K562 (cell line): ENCODE measurements around the gene LRMDA. TPM values are rescaled to one million over a fixed set of nuclear protein-coding genes. Genes with fewer than 3 reads are reported as not detected.

Source experiments
- ATAC-seq: fragments of 200-7000 bp; cut with Tn5 transposase; 3 replicates; pipeline ENCODE4 v1.9.1; 2020; ENCODE audit warnings: moderate library complexity
- BruUV-seq: library from RNA; stranded (reverse); fragments of 400-500 nt; replicated peaks from 2 replicates; lab custom pipeline; 2021; lab: Mats Ljungman, UMichigan
- CTCF ChIA-PET: fragments of 300-600 bp; formaldehyde crosslinking; extraction: SDS; loops from one replicate; lab custom pipeline; 2021; ENCODE audit warnings: low intra/inter-chr PET ratio; lab: Yijun Ruan, JAX
- POLR2A ChIA-PET: fragments of 300-600, 350-650 bp; sonication (Branson Sonifier 250); formaldehyde crosslinking; extraction: SDS; loops from one replicate; lab custom pipeline; 2021; ENCODE audit warnings: antibody characterized with exemption, inconsistent platforms; lab: Yijun Ruan, JAX
- DNase-seq, 4 experiments: peaks; one replicate each; pipeline versions ENCODE4 v3.0.0 to v3.0.0-alpha.2; 2011 to 2018; ENCODE audit warnings: low spot score in 3 of 4, mixed read lengths in 3 of 4; ENCODE audit errors: extremely low read depth in 1 of 4
- FAIRE-seq: peaks from 2 replicates; lab custom pipeline; 2011; peaks lifted over from hg19 to GRCh38; lab: Jason Lieb, UNC
- H2AFZ ChIP-seq: 2 replicates; pipeline ENCODE4 v1.6.0; 2011; ENCODE audit warnings: low read depth, low read length, control low read depth, inconsistent platforms
- H3K27ac ChIP-seq: fragments of 200-600 bp; 3 replicates; pipeline ENCODE4 v1.8.0; 2011; ENCODE audit warnings: low read depth, mild to moderate bottlenecking, control low read depth, inconsistent platforms, low read length, moderate library complexity, mixed read lengths; ENCODE audit errors: extremely low read depth
- H3K27me3 ChIP-seq, 2 experiments: fragments of 300-600 bp in 1 of 2; 2 replicates in 1 of 2; 3 replicates in 1 of 2; pipeline versions ENCODE4 v1.6.0 to v1.8.0; 2011; ENCODE audit warnings: inconsistent platforms in 2 of 2, low read length in 2 of 2, mild to moderate bottlenecking in 1 of 2, mixed read lengths in 1 of 2, moderate library complexity in 1 of 2; ENCODE audit not compliant: control insufficient read depth in 2 of 2, insufficient read depth in 2 of 2
- H3K36me3 ChIP-seq: fragments of 300-600 bp; 3 replicates; pipeline ENCODE4 v1.8.0; 2011; ENCODE audit warnings: mild to moderate bottlenecking, low read length, inconsistent platforms; ENCODE audit not compliant: control insufficient read depth, insufficient read depth
- H3K4me1 ChIP-seq, 2 experiments: fragments of 200-600 bp in 1 of 2; replicated peaks in 1 of 2; 2 replicates in 1 of 2; 3 replicates in 1 of 2; pipeline versions ENCODE4 v1.5.1 to v1.8.0; 2011; ENCODE audit warnings: inconsistent platforms in 2 of 2, low read length in 2 of 2, mild to moderate bottlenecking in 1 of 2, mixed read lengths in 1 of 2, moderate library complexity in 1 of 2; ENCODE audit not compliant: control insufficient read depth in 2 of 2, insufficient read depth in 2 of 2
- H3K4me2 ChIP-seq: 2 replicates; pipeline ENCODE4 v1.6.1; 2011; ENCODE audit warnings: low read length, control low read depth, inconsistent platforms, mixed read lengths; ENCODE audit not compliant: insufficient read depth
- H3K4me3 ChIP-seq: fragments of 200-600 bp; sonication (generic), shearing (Covaris generic); 2 replicates; pipeline ENCODE4 v1.5.1; 2016; ENCODE audit warnings: control low read depth, inconsistent platforms
- H3K79me2 ChIP-seq: fragments of 200-600 bp; 3 replicates; pipeline ENCODE4 v1.8.0; 2011; ENCODE audit warnings: low read length, inconsistent platforms; ENCODE audit not compliant: control insufficient read depth, insufficient read depth
- H3K9ac ChIP-seq, 2 experiments: 2 replicates each; pipeline versions ENCODE4 v1.6.0 to v1.6.1; 2011; ENCODE audit warnings: low read depth in 2 of 2, low read length in 2 of 2, control low read depth in 1 of 2, inconsistent platforms in 1 of 2, mild to moderate bottlenecking in 1 of 2, mixed read lengths in 1 of 2; ENCODE audit not compliant: insufficient read depth in 1 of 2
- H3K9me1 ChIP-seq: one replicate; pipeline ENCODE4 v1.6.0; 2011; ENCODE audit warnings: inconsistent platforms, mild to moderate bottlenecking, low read length, moderate library complexity; ENCODE audit not compliant: control insufficient read depth, insufficient read depth
- H3K9me3 ChIP-seq: replicated peaks from 2 replicates; pipeline ENCODE4 v1.5.1; 2011; ENCODE audit warnings: low read depth, low read length, inconsistent platforms; ENCODE audit not compliant: control insufficient read depth, insufficient read depth
- H4K20me1 ChIP-seq: replicated peaks from 2 replicates; pipeline ENCODE4 v1.6.1; 2011; ENCODE audit warnings: low read length, inconsistent platforms, mixed read lengths; ENCODE audit not compliant: control insufficient read depth, insufficient read depth
- POLR3A ChIP-seq: IDR thresholded peaks from 2 replicates; pipeline ENCODE4 v1.6.1; 2011; ENCODE audit warnings: borderline replicate concordance, mild to moderate bottlenecking, moderate library complexity; ENCODE audit not compliant: insufficient read length, insufficient read depth; ENCODE audit errors: extremely low read depth
- RBM25 ChIP-seq: fragments of 200-400 bp; formaldehyde crosslinking; IDR thresholded peaks from 2 replicates; pipeline ENCODE4 v1.6.1; 2018; ENCODE audit warnings: low read length, low read depth, moderate library complexity; ENCODE audit not compliant: severe bottlenecking
- ZFP36 ChIP-seq: fragments of 150-350 bp; IDR thresholded peaks from 2 replicates; pipeline ENCODE4 v1.6.1; 2018; ENCODE audit warnings: low read length, low read depth; ENCODE audit not compliant: partially characterized antibody
- ZNF274 ChIP-seq: IDR thresholded peaks from 2 replicates; pipeline ENCODE4 v1.6.1; 2011; ENCODE audit warnings: low read depth, mild to moderate bottlenecking, low read length, moderate library complexity, borderline replicate concordance
- WGBS: fragments of 100-300 bp; shearing (Covaris generic); methylation state at CpG from one replicate; pipeline ENCODE4 v1.1.6; 2016; ENCODE audit warnings: low coverage, mixed read lengths; ENCODE audit not compliant: insufficient coverage; ENCODE audit errors: missing lambda C conversion rate; 5-methylcytosine and 5-hydroxymethylcytosine counted together
- in situ Hi-C: fragments of 300-500 bp; cut with MboI; formaldehyde crosslinking; loops from 4 replicates; pipeline ENCODE4 v1.15.0; 2018; ENCODE audit warnings: inconsistent platforms, mixed read lengths
- intact Hi-C: fragments of 100-400 bp; cut with micrococcal nuclease; formaldehyde crosslinking; loops from 2 replicates; pipeline ENCODE4 v1.14.2; 2022
- polyA plus RNA-seq, 8 experiments: library from polyadenylated mRNA; depleted of rRNA in 4 of 8; stranded (reverse) in 5 of 8; unstranded in 3 of 8; fragments of >200 nt; fragmentation: Nextera tagmentation in 2 of 8; fragmentation: Illumina TruSeq in 1 of 8; extraction: Ambion mirVana in 2 of 8; extraction: Trizol in 1 of 8; gene quantifications; 2 replicates each; pipeline versions ENCODE4 v1.2.1 to v1.2.3, GENCODE V29; 2011 to 2014; ENCODE audit warnings: inconsistent platforms in 1 of 8, missing spikeins in 1 of 8
- total RNA-seq, 7 experiments: library from RNA; depleted of rRNA in 6 of 7; stranded (reverse); fragments of >200 nt in 6 of 7; fragmentation: Illumina TruSeq in 2 of 7; extraction: Trizol in 2 of 7; gene quantifications; 2 replicates each; pipeline versions ENCODE4 v1.2.1 to v1.2.3, GENCODE V29; 2011 to 2021; ENCODE audit warnings: low replicate concordance in 1 of 7

The LRMDA gene
- total and polyA plus RNA-seq, 9 of the 15 experiments (the other 6 are each of a cell fraction or from before 2014, with no cell fraction given): 0.25 TPM; not detected in 8

DNA sequence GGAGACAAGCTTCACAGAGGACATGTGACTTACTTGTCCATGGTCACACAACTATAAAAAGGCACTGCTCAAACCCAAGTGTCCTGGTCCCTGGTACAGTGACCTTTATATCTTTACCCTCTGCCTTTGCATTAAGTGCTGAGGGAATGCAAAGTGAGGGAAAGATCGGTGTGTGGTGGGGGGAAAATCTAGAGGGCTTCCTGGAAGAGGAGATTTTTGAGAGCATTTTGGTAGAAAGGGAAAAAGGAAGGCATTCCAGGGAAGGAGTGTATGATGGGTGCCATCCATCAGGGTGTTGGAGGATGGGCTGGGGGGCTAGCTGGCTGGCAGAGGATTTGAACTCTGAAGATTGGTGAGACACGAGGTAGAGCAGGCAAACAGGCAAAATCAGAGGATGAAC, 39.2 kb upstream of the LRMDA start:
- Histone ChIP-seq H3K4me1 (peaks cover 0 to 20% of the 10 kb centered on the region in 2 experiments; a peak in 3 of 5 replicates), H3K9me1 (no peaks in the 10 kb centered on the region), H3K9me3 (no peaks in the 10 kb centered on the region), H3K4me3 (no peak overlapping the region), H3K27me3 (peaks cover 7 to 33% of the 10 kb centered on the region in 2 experiments; a peak in 4 of 5 replicates), H3K4me2 (no peak overlapping the region), H3K9ac (no peak overlapping the region), H2AFZ (no peak overlapping the region), H3K36me3 (no peaks in the 10 kb centered on the region), H3K27ac (no peak overlapping the region), H3K79me2 (no peaks in the 10 kb centered on the region), H4K20me1 (no peaks in the 10 kb centered on the region)
- ChIA-PET POLR2A (interaction anchor here (0.7 kb wide), 2 partner anchors 31 to 1679 kb away, joined by 3 read pairs; no protein-coding TSS in a partner anchor), CTCF (no interaction called here)
- ATAC-seq: no peak
- intact Hi-C loops (loop anchor here (10.0 kb wide), 1 partner anchor 1153 kb away; no protein-coding TSS in a partner anchor), in situ Hi-C loops (no loop called here)
- DNase-seq: no peak
- BruUV-seq: no TSS peak
- FAIRE-seq: no peak
- 0% methylated on average over 2 of the region's 2 CpGs for whole genome bisulfite sequencing
- TF ChIP-seq POLR3A: no peak
- TF ChIP-seq ZFP36: peak; percentile 62

DNA sequence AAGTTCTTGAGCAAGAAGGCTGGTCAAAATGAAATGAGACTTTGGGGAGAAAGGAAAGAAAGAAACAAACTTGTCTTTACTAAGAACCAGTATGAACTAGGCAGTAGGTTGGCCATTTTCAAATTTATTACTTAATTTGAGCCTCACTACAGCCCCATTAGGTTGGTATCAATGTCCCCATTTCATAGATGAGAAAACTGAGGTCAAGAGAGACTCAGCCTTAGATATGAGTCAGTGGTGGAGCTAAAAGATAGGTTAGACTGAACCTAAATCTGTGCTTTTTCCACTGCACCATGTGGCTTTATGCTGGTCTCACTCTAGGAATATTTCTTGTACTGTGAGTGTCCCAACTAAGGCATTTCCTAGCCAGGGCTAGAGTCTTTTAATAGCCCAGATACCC, 38.7 kb upstream of the LRMDA start:
- DNase-seq: no peak
- no peaks in the 10 kb centered on the region for H3K9me1 ChIP-seq
- H3K27ac ChIP-seq: no peak overlapping the region
- ChIA-PET POLR2A (interaction anchor here (0.7 kb wide), 2 partner anchors 32 to 1678 kb away, joined by 3 read pairs; no protein-coding TSS in a partner anchor), CTCF (no interaction called here)
- ATAC-seq: no peak
- H3K9ac ChIP-seq: no peak overlapping the region
- H3K4me2 ChIP-seq: no peak overlapping the region
- no peak overlapping the region for H3K4me3 ChIP-seq
- H3K9me3 ChIP-seq: no peaks in the 10 kb centered on the region
- intact Hi-C loops: loop anchor here (10.0 kb wide), 1 partner anchor 1152 kb away; no protein-coding TSS in a partner anchor
- no TSS peak for BruUV-seq
- no peaks in the 10 kb centered on the region for H4K20me1 ChIP-seq
- H3K79me2 ChIP-seq: no peaks in the 10 kb centered on the region
- H3K4me1 ChIP-seq: peaks cover 0 to 20% of the 10 kb centered on the region in 2 experiments; a peak in 3 of 5 replicates
- TF ChIP-seq RBM25: peak; percentile 88
- no peak for TF ChIP-seq ZNF274
- H2AFZ ChIP-seq: no peak overlapping the region
- peaks cover 7 to 33% of the 10 kb centered on the region in 2 experiments; a peak in 4 of 5 replicates for H3K27me3 ChIP-seq
- in situ Hi-C loops: no loop called here
- no peak for FAIRE-seq
- H3K36me3 ChIP-seq: no peaks in the 10 kb centered on the region
